GM12878 (cell line): ENCODE results near the gene DPF3. TPM values are rescaled to one million over a fixed set of nuclear protein-coding genes. Genes with fewer than 3 reads are reported as not detected.
A peak's percentile ranks its signal among the peaks of the same experiment; 100 is the strongest.

Source experiments
- ATAC-seq: fragments of 200-7000 bp; cut with Tn5 transposase; 3 replicates; pipeline ENCODE4 v1.9.1; 2020; ENCODE audit warnings: mild to moderate bottlenecking, moderate library complexity
- BruUV-seq: library from RNA; stranded (reverse); fragments of 400-500 nt; replicated peaks from 2 replicates; lab custom pipeline; 2021; lab: Mats Ljungman, UMichigan
- CTCF ChIA-PET: fragments of 300-600 bp; sonication (Branson Sonifier 250); formaldehyde crosslinking; extraction: SDS; loops from one replicate; lab custom pipeline; 2021; ENCODE audit warnings: inconsistent platforms; lab: Yijun Ruan, JAX
- POLR2A ChIA-PET: fragments of 350-600 bp; formaldehyde crosslinking; extraction: SDS; loops from one replicate; lab custom pipeline; 2021; ENCODE audit warnings: inconsistent platforms; lab: Charles Lee
- RAD21 ChIA-PET: fragments of 300-600 bp; sonication (Branson Sonifier 250); formaldehyde crosslinking; loops from one replicate; lab custom pipeline; 2023; ENCODE audit warnings: antibody characterized with exemption; ENCODE audit not compliant: unreplicated experiment; lab: Charles Lee
- SMC1A ChIA-PET: fragments of 300-600 bp; sonication (Branson Sonifier 250); formaldehyde crosslinking; loops from one replicate; lab custom pipeline; 2023; ENCODE audit not compliant: unreplicated experiment, uncharacterized antibody; lab: Charles Lee
- DNase-seq: peaks from one replicate; pipeline ENCODE4 v3.0.0-alpha.2; 2011; ENCODE audit warnings: low read depth, low spot score
- FAIRE-seq: peaks from 3 replicates; lab custom pipeline; 2011; peaks lifted over from hg19 to GRCh38; lab: Jason Lieb, UNC
- H2AFZ ChIP-seq: 2 replicates; pipeline ENCODE4 v1.6.0; 2011; ENCODE audit warnings: low read depth, low read length, control low read depth; ENCODE audit not compliant: control insufficient read depth
- H3K27ac ChIP-seq: 2 replicates; pipeline ENCODE4 v1.5.1; 2011; ENCODE audit warnings: control low read depth; ENCODE audit not compliant: control insufficient read depth, insufficient read depth
- H3K27me3 ChIP-seq, 2 experiments: replicated peaks in 1 of 2; 2 replicates each; pipeline versions ENCODE4 v1.6.0 to v1.6.1; 2011; ENCODE audit warnings: low read length in 1 of 2; ENCODE audit not compliant: control insufficient read depth in 2 of 2, insufficient read depth in 2 of 2
- H3K36me3 ChIP-seq, 2 experiments: 2 replicates each; pipeline ENCODE4 v1.5.1; 2011; ENCODE audit warnings: low read length in 1 of 2; ENCODE audit not compliant: control insufficient read depth in 2 of 2, insufficient read depth in 2 of 2
- H3K4me1 ChIP-seq: 2 replicates; pipeline ENCODE4 v1.6.1; 2011; ENCODE audit warnings: mild to moderate bottlenecking, low read length, moderate library complexity, mixed read lengths; ENCODE audit not compliant: control insufficient read depth, insufficient read depth
- H3K4me2 ChIP-seq: 2 replicates; pipeline ENCODE4 v1.6.0; 2011; ENCODE audit warnings: control low read depth; ENCODE audit not compliant: control insufficient read depth, insufficient read depth
- H3K4me3 ChIP-seq: fragments of 200-600 bp; sonication (generic); 2 replicates; pipeline ENCODE4 v1.5.1; 2016
- H3K79me2 ChIP-seq: 2 replicates; pipeline ENCODE4 v1.6.0; 2011; ENCODE audit warnings: low read length; ENCODE audit not compliant: control insufficient read depth, insufficient read depth
- H3K9ac ChIP-seq: 2 replicates; pipeline ENCODE4 v1.8.0; 2011; ENCODE audit warnings: low read length, control low read depth, mixed read lengths; ENCODE audit not compliant: control insufficient read depth, insufficient read depth
- H3K9me3 ChIP-seq: replicated peaks from 3 replicates; pipeline ENCODE4 v1.5.1; 2011; ENCODE audit warnings: mild to moderate bottlenecking, low read length; ENCODE audit not compliant: control insufficient read depth, insufficient read depth
- H4K20me1 ChIP-seq: 2 replicates; pipeline ENCODE4 v1.6.0; 2011; ENCODE audit not compliant: control insufficient read depth, insufficient read depth
- EED ChIP-seq: sonication (generic); IDR thresholded peaks from 2 replicates; pipeline ENCODE4 v1.6.1; 2016; ENCODE audit warnings: antibody characterized with exemption, low read depth
- HDAC6 ChIP-seq: fragments of 200-600 bp; sonication (generic); IDR thresholded peaks from one replicate; pipeline ENCODE4 v1.8.0; 2017; ENCODE audit warnings: antibody characterized with exemption; ENCODE audit not compliant: unreplicated experiment
- JUNB ChIP-seq: IDR thresholded peaks from 2 replicates; pipeline ENCODE4 v1.6.1; 2016; ENCODE audit warnings: antibody characterized with exemption, mild to moderate bottlenecking
- MEF2A ChIP-seq: IDR thresholded peaks from 2 replicates; pipeline ENCODE4 v1.6.1; 2011; ENCODE audit warnings: low read depth, mild to moderate bottlenecking, low read length, moderate library complexity; ENCODE audit not compliant: insufficient read depth
- TARDBP ChIP-seq: IDR thresholded peaks from 2 replicates; pipeline ENCODE4 v1.6.1; 2016; ENCODE audit warnings: borderline replicate concordance
- TCF3 ChIP-seq: IDR thresholded peaks from 2 replicates; pipeline ENCODE4 v1.6.1; 2012; ENCODE audit warnings: low read depth, mild to moderate bottlenecking, low read length, borderline replicate concordance; ENCODE audit not compliant: insufficient read depth
- ZSCAN29 ChIP-seq: fragments of 450-650 bp; IDR thresholded peaks from 2 replicates; pipeline ENCODE4 v1.6.1; 2017; ENCODE audit warnings: mild to moderate bottlenecking, moderate library complexity
- WGBS: methylation state at CpG from one replicate; pipeline ENCODE4 v1.1.6; 2016; ENCODE audit warnings: low lambda C conversion rate; ENCODE audit not compliant: insufficient replicate concordance, insufficient coverage; ENCODE audit errors: missing lambda C conversion rate; 5-methylcytosine and 5-hydroxymethylcytosine counted together
- in situ Hi-C: fragments of 300-500 bp; cut with MboI; formaldehyde crosslinking; loops from 9 replicates; pipeline ENCODE4 v1.14.3; 2018; ENCODE audit warnings: mixed read lengths
- intact Hi-C: fragments of 100-400 bp; cut with micrococcal nuclease; formaldehyde crosslinking; loops from one replicate; pipeline ENCODE4 v1.14.2; 2022; ENCODE audit not compliant: unreplicated experiment
- polyA plus RNA-seq, 11 experiments: library from polyadenylated mRNA; depleted of rRNA in 4 of 11; unstranded in 6 of 11; stranded (reverse) in 5 of 11; fragments of >200 nt; fragmentation: Nextera tagmentation in 4 of 11; fragmentation: Illumina TruSeq in 1 of 11; extraction: Ambion mirVana in 4 of 11; extraction: Trizol in 1 of 11; gene quantifications; 1 replicate in 1 of 11; 2 replicates in 10 of 11; pipeline versions ENCODE4 v1.2.1 to v1.2.3, GENCODE V29; 2011 to 2016; ENCODE audit warnings: inconsistent platforms in 2 of 11, missing spikeins in 2 of 11, low read depth in 1 of 11
- total RNA-seq, 4 experiments: library from RNA; depleted of rRNA in 3 of 4; stranded (reverse); fragments of >200 nt in 3 of 4; fragmentation: Illumina TruSeq in 1 of 4; extraction: Trizol in 1 of 4; gene quantifications; 2 replicates each; pipeline versions ENCODE4 v1.2.1 to v1.2.3, GENCODE V29; 2013 to 2021
- TF ChIP-seq, protein P1 (sequence below): fragments of 450-650 bp; IDR thresholded peaks from 2 replicates; pipeline ENCODE4 v1.6.1; 2017; ENCODE audit warnings: mild to moderate bottlenecking, moderate library complexity

The DPF3 gene
- total and polyA plus RNA-seq, 10 of the 15 experiments (the other 5 are each of a cell fraction or from before 2014, with no cell fraction given) = 0.69 to 8.0 (median 2.2) TPM

DNA sequence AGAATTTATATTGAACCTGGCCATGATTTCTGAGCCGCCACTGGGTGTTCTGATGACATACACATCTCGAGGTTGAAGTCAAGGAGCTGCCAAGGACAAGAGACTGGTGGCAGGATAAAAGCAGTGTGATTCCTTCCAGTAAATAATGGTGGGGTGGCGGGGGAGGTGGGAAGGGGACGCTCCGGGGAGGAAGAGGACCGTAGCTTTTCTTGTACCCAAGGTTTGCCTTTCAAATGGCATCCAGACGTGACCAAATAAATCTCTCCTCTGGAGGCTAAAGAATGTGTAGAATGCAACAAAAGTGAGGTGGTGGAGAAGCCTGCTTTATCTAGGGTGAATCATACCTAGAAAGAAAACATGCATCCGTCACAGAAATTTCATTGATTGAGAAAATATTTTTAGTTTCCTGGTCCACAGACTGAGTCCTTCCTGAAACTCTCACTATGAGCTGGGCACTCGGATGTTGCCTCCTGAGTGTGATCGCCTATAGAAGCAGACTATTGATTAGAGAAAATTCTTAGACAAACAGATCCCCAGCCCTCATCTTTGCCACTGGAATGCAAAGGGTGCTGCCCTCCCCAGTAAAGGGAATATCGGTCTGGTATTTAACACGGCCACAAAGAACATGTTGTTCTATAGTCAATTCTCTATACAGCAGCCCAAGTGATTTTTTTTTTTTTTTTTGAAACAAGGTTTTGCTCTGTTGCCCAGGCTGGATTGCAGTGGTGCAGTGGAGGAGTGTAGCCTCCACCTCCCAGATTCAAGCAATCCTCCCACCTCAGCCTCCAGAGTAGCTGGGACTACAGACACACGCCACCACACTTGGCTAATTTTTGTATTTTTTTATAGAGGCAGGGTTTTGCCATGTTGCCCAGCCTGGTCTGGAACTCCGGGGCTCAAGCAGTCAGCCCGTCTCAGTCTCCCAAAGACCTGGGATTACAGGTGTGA, 112.1 kb downstream of the DPF3 start:
- no TSS peak for BruUV-seq
- no peaks in the 10 kb centered on the region for H3K36me3 ChIP-seq
- no peak overlapping the region for H2AFZ ChIP-seq
- ChIA-PET CTCF (no interaction called here), RAD21 (no interaction called here), POLR2A (no interaction called here), SMC1A (interaction anchor here (1.2 to 1.3 kb wide), 2 partner anchors 14 to 95 kb away, joined by 3 read pairs; no protein-coding TSS in a partner anchor)
- H3K4me3 ChIP-seq = no peak overlapping the region
- TF ChIP-seq TCF3 (no peak), JUNB (peak; percentile 70), MEF2A (peak; percentile 31; the same call in 1 of the 2 replicates), TARDBP (no peak), HDAC6 (no peak), EED (peak; percentile 48), ZSCAN29 (no peak)
- TF ChIP-seq, protein P1, sequence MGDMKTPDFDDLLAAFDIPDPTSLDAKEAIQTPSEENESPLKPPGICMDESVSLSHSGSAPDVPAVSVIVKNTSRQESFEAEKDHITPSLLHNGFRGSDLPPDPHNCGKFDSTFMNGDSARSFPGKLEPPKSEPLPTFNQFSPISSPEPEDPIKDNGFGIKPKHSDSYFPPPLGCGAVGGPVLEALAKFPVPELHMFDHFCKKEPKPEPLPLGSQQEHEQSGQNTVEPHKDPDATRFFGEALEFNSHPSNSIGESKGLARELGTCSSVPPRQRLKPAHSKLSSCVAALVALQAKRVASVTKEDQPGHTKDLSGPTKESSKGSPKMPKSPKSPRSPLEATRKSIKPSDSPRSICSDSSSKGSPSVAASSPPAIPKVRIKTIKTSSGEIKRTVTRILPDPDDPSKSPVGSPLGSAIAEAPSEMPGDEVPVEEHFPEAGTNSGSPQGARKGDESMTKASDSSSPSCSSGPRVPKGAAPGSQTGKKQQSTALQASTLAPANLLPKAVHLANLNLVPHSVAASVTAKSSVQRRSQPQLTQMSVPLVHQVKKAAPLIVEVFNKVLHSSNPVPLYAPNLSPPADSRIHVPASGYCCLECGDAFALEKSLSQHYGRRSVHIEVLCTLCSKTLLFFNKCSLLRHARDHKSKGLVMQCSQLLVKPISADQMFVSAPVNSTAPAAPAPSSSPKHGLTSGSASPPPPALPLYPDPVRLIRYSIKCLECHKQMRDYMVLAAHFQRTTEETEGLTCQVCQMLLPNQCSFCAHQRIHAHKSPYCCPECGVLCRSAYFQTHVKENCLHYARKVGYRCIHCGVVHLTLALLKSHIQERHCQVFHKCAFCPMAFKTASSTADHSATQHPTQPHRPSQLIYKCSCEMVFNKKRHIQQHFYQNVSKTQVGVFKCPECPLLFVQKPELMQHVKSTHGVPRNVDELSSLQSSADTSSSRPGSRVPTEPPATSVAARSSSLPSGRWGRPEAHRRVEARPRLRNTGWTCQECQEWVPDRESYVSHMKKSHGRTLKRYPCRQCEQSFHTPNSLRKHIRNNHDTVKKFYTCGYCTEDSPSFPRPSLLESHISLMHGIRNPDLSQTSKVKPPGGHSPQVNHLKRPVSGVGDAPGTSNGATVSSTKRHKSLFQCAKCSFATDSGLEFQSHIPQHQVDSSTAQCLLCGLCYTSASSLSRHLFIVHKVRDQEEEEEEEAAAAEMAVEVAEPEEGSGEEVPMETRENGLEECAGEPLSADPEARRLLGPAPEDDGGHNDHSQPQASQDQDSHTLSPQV = no peak
- FAIRE-seq = no peak
- intact Hi-C loops = no loop called here
- no peaks in the 10 kb centered on the region for H3K79me2 ChIP-seq
- H3K9me3 ChIP-seq = peaks cover 4% of the 10 kb centered on the region; the same call in 1 of the 3 replicates
- ATAC-seq = peak; percentile 43
- H4K20me1 ChIP-seq = no peaks in the 10 kb centered on the region
- peaks cover 5% of the 10 kb centered on the region for H3K4me1 ChIP-seq
- no peaks in the 10 kb centered on the region for H3K27me3 ChIP-seq
- no peak for DNase-seq
- in situ Hi-C loops = no loop called here
- no peak overlapping the region for H3K9ac ChIP-seq
- WGBS = 59% methylated on average over 15 of the region's 15 CpGs
- H3K27ac ChIP-seq = no peak overlapping the region
- no peak overlapping the region for H3K4me2 ChIP-seq
